ENCODE results near the gene CALCB.

CALCB gene

GRCh38 chr11:15074206-15075161 is 1.1 kb downstream of the CALCB start:
- peak; percentile 78 for DNase-seq

GRCh38 chr11:15075162-15075526 is 1.8 kb downstream of the CALCB start:
- DNase-seq: no peak

- DNase-seq: no peak
Measured at GRCh38 chr11:15091175-15091574, 17.8 kb downstream of the CALCB start.

GRCh38 chr11:15091625-15092024 is 18.2 kb downstream of the CALCB start:
- no peak for DNase-seq

GRCh38 chr11:15093432-15093831 is 20.0 kb downstream of the CALCB start:
- no peak for DNase-seq

- DNase-seq: no peak
Measured at GRCh38 chr11:15095736-15096228, 22.4 kb downstream of the CALCB start.

GRCh38 chr11:15097411-15097810 is 24.0 kb downstream of the CALCB start:
- no peak for DNase-seq

- DNase-seq: no peak
Measured at GRCh38 chr11:15099267-15099666, 25.9 kb downstream of the CALCB start.

GRCh38 chr11:15101072-15101709 is 27.8 kb downstream of the CALCB start:
- DNase-seq: peak; percentile 41

GRCh38 chr11:15104166-15104565 is 30.8 kb downstream of the CALCB start:
- DNase-seq: no peak

- DNase-seq: no peak
Measured at GRCh38 chr11:15106201-15106965, 33.0 kb downstream of the CALCB start.

- DNase-seq: no peak
Measured at GRCh38 chr11:15107730-15108515, 34.5 kb downstream of the CALCB start.

GRCh38 chr11:15108592-15109130 is 35.3 kb downstream of the CALCB start:
- DNase-seq: no peak

- DNase-seq: no peak
Measured at GRCh38 chr11:15109602-15110001, 36.2 kb downstream of the CALCB start.

GRCh38 chr11:15111215-15111614 is 37.8 kb downstream of the CALCB start:
- no peak for DNase-seq

- no peak for DNase-seq
Measured at GRCh38 chr11:15112131-15112541, 38.7 kb downstream of the CALCB start.

- no peak for DNase-seq
Measured at GRCh38 chr11:15113381-15113780, 40.0 kb downstream of the CALCB start.

GRCh38 chr11:15114501-15115475 is 41.4 kb downstream of the CALCB start, which contains the start of gene INSC:
Gene INSC, plus strand, starts transcription at chr11:15114923. Its CDS starts 34,252 bp downstream, at chr11:15149175.
- DNase-seq: no peak

- DNase-seq: no peak
Measured at GRCh38 chr11:15115686-15116085, 42.3 kb downstream of the CALCB start.

GRCh38 chr11:15117751-15118150 is 44.4 kb downstream of the CALCB start:
- DNase-seq: no peak

GRCh38 chr11:15118431-15118830 is 45.0 kb downstream of the CALCB start:
- no peak for DNase-seq
